Chondrocyte (in vitro differentiated cells): ENCODE measurements around the gene AMPH. TPM values are rescaled to one million over a fixed set of nuclear protein-coding genes. Genes with fewer than 3 reads are reported as not detected.

ENCODE experiments used
- DNase-seq: peaks from one replicate; pipeline ENCODE4 v3.0.0; 2021; ENCODE audit warnings: mixed read lengths, low spot score
- H3K27ac Mint-ChIP-seq: one replicate; pipeline ENCODE4 v1.8.0; 2021; ENCODE audit warnings: mild to moderate bottlenecking, moderate library complexity, mixed read lengths; ENCODE audit not compliant: unreplicated experiment
- H3K27me3 Mint-ChIP-seq: 2 replicates; pipeline ENCODE4 v1.8.0; 2021; ENCODE audit warnings: low read depth, mixed read lengths
- H3K36me3 Mint-ChIP-seq: 2 replicates; pipeline ENCODE4 v1.8.0; 2021; ENCODE audit warnings: low read depth, mixed read lengths
- H3K4me1 Mint-ChIP-seq: 2 replicates; pipeline ENCODE4 v1.8.0; 2021; ENCODE audit warnings: low read depth, mild to moderate bottlenecking, mixed read lengths
- H3K4me3 Mint-ChIP-seq: one replicate; pipeline ENCODE4 v1.8.0; 2021; ENCODE audit warnings: mild to moderate bottlenecking, moderate library complexity, mixed read lengths; ENCODE audit not compliant: unreplicated experiment
- H3K9me3 Mint-ChIP-seq: 2 replicates; pipeline ENCODE4 v1.8.0; 2021; ENCODE audit warnings: low read depth, mixed read lengths
- CTCF ChIP-seq: fragments of 200-600 bp; sonication (generic); IDR thresholded peaks from 2 replicates; pipeline ENCODE4 v1.5.0; 2021; ENCODE audit warnings: antibody characterized with exemption, mild to moderate bottlenecking, moderate library complexity
- total RNA-seq: library from RNA; stranded (reverse); gene quantifications from 3 replicates; pipeline ENCODE4 v1.2.1, GENCODE V29; 2021

Gene AMPH
- total RNA-seq, 1 donor from 2014 or later: 2.3 TPM

- Mint-ChIP-seq H3K27ac (no peak overlapping the region), H3K9me3 (peaks cover 8% of the 10 kb centered on the region), H3K36me3 (peaks cover 2% of the 10 kb centered on the region), H3K4me3 (no peak overlapping the region), H3K4me1 (peaks cover 9% of the 10 kb centered on the region), H3K27me3 (no peaks in the 10 kb centered on the region)
- DNase-seq: no peak
- no peak for TF ChIP-seq CTCF
Measured at GRCh38 chr7:38477333-38477732, 153.8 kb downstream of the AMPH start.

- peaks cover 2% of the 10 kb centered on the region for H3K36me3 Mint-ChIP-seq
- H3K27ac Mint-ChIP-seq: no peak overlapping the region
- H3K9me3 Mint-ChIP-seq: peaks cover 8% of the 10 kb centered on the region
- no peak overlapping the region for H3K4me3 Mint-ChIP-seq
- H3K27me3 Mint-ChIP-seq: no peaks in the 10 kb centered on the region
- no peak for DNase-seq
- no peak for TF ChIP-seq CTCF
- peaks cover 9% of the 10 kb centered on the region for H3K4me1 Mint-ChIP-seq
Measured at GRCh38 chr7:38476764-38477163, 154.4 kb downstream of the AMPH start.

GRCh38 chr7:38465956-38466355 is 165.2 kb downstream of the AMPH start:
- Mint-ChIP-seq H3K9me3 (no peaks in the 10 kb centered on the region), H3K27ac (no peak overlapping the region), H3K27me3 (no peaks in the 10 kb centered on the region), H3K4me1 (peaks cover 19% of the 10 kb centered on the region), H3K36me3 (no peaks in the 10 kb centered on the region), H3K4me3 (no peak overlapping the region)
- no peak for DNase-seq
- TF ChIP-seq CTCF: no peak

- no peak overlapping the region for H3K4me3 Mint-ChIP-seq
- no peaks in the 10 kb centered on the region for H3K27me3 Mint-ChIP-seq
- peaks cover 6% of the 10 kb centered on the region for H3K36me3 Mint-ChIP-seq
Measured at GRCh38 chr7:38463277-38464225, 167.6 kb downstream of the AMPH start.

GRCh38 chr7:38462819-38463218 is 168.4 kb downstream of the AMPH start:
- Mint-ChIP-seq H3K27me3 (no peaks in the 10 kb centered on the region), H3K36me3 (peaks cover 6% of the 10 kb centered on the region), H3K27ac (no peak overlapping the region), H3K9me3 (peaks cover 18% of the 10 kb centered on the region), H3K4me3 (no peak overlapping the region), H3K4me1 (peaks cover 19% of the 10 kb centered on the region)
- no peak for TF ChIP-seq CTCF
- no peak for DNase-seq

More at GRCh38 chr7:38463277-38464225, 167.6 kb downstream of the AMPH start:
- H3K27ac Mint-ChIP-seq: no peak overlapping the region
- peaks cover 19% of the 10 kb centered on the region for H3K4me1 Mint-ChIP-seq
- peak; percentile 91 for DNase-seq
- TF ChIP-seq CTCF: no peak
- H3K9me3 Mint-ChIP-seq: peaks cover 18% of the 10 kb centered on the region
